ENCODE results near the gene N4BP2.
A peak's percentile ranks its signal among the peaks of the same experiment; 100 is the strongest.

The N4BP2 gene

GRCh38 chr4:40170588-40170987 is 113.9 kb downstream of the N4BP2 start:
- TF ChIP-seq, protein P1, sequence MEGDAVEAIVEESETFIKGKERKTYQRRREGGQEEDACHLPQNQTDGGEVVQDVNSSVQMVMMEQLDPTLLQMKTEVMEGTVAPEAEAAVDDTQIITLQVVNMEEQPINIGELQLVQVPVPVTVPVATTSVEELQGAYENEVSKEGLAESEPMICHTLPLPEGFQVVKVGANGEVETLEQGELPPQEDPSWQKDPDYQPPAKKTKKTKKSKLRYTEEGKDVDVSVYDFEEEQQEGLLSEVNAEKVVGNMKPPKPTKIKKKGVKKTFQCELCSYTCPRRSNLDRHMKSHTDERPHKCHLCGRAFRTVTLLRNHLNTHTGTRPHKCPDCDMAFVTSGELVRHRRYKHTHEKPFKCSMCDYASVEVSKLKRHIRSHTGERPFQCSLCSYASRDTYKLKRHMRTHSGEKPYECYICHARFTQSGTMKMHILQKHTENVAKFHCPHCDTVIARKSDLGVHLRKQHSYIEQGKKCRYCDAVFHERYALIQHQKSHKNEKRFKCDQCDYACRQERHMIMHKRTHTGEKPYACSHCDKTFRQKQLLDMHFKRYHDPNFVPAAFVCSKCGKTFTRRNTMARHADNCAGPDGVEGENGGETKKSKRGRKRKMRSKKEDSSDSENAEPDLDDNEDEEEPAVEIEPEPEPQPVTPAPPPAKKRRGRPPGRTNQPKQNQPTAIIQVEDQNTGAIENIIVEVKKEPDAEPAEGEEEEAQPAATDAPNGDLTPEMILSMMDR (conservative IDR thresholded peaks at IDR 0.05; ENCODE audit: control insufficient read depth, insufficient read depth, low read depth, low read length), result no peak
- no peak overlapping the region for H3K4me3 ChIP-seq (ENCODE audit: control insufficient read depth, low read depth, low read length)
- no peak for DNase-seq (ENCODE audit: low read depth)

- H3K4me3 ChIP-seq (ENCODE audit: control insufficient read depth, low read depth, low read length), result no peak overlapping the region
- no peak for DNase-seq (ENCODE audit: low read depth)
- TF ChIP-seq, protein P1 (conservative IDR thresholded peaks at IDR 0.05; ENCODE audit: control insufficient read depth, insufficient read depth, low read depth, low read length), result no peak
These were observed 116.8 kb downstream of the N4BP2 start for GRCh38 chr4:40173470-40173875.

DNA sequence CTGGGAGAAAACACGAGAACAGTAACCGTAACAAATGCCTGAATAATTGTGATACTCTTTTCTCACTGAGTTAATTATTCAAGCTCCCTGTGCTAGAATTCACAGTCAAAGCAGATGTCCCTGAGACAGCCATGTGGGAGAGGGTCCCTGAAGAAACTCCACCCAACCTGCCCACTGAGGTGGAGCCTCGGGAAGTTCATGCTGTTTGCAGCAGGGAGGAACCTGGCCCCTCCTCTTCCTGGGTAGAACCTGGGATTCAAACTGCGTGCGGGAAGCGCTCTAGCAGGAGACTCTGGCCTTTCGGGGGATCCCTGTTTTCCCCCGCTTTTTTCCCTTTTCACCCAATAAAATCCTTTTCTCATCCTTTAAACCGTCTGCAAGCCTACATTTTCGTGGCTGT is 120.0 kb downstream of the N4BP2 start:
- TF ChIP-seq, protein P1 (conservative IDR thresholded peaks at IDR 0.05; ENCODE audit: control insufficient read depth, insufficient read depth, low read depth, low read length), result no peak
- H3K4me3 ChIP-seq (ENCODE audit: control insufficient read depth, low read depth, low read length), result peak overlapping the region; percentile 13
- DNase-seq (ENCODE audit: low read depth), result no peak

- TF ChIP-seq, protein P1 (conservative IDR thresholded peaks at IDR 0.05; ENCODE audit: control insufficient read depth, insufficient read depth, low read depth, low read length), result no peak
- DNase-seq (ENCODE audit: low read depth), result no peak
- H3K4me3 ChIP-seq (ENCODE audit: control insufficient read depth, low read depth, low read length), result no peak overlapping the region
These were observed 120.9 kb downstream of the N4BP2 start for GRCh38 chr4:40177591-40177990.

DNA sequence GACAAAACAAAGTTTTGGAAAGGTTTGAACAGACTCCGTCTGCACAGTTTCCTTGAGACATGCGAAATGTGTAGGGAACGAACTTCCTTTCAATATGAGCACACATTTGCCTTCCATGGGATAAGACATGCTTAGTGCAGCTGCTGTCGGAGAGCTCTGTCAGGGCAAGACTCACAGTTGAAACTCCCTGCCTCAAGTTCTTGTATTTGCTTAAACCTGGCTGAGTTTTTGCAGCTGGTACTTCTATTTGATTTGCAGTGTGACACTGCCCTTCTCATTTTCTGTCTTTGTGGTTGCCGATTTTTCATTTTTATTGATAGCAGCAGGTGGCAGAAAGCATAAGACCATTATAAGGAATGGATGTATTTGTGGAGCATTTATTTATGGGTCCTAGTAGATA is 122.0 kb downstream of the N4BP2 start:
- no peak for DNase-seq (ENCODE audit: low read depth)
- no peak overlapping the region for H3K4me3 ChIP-seq (ENCODE audit: control insufficient read depth, low read depth, low read length)
- TF ChIP-seq, protein P1 (conservative IDR thresholded peaks at IDR 0.05; ENCODE audit: control insufficient read depth, insufficient read depth, low read depth, low read length), result no peak

DNA sequence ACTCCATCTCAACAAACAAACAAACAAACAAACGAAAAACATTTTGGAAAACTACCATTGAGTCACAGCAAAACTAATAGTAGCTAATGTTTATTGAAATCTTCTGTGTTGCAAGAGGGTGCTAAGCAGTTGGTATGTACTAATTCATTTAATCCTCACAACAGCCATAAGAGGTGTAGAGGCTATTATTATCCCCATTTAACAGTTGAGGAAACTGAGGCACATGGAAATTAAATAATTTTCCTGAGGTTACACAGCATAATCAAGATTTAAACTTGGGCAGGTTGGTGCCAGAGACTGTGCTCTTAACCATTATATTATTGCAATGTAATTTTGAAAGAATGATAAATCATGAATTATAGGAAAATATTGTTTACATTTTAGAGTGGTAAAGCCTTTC is 122.7 kb downstream of the N4BP2 start:
- DNase-seq (ENCODE audit: low read depth), result no peak
- no peak overlapping the region for H3K4me3 ChIP-seq (ENCODE audit: control insufficient read depth, low read depth, low read length)
- TF ChIP-seq, protein P1 (conservative IDR thresholded peaks at IDR 0.05; ENCODE audit: control insufficient read depth, insufficient read depth, low read depth, low read length), result no peak

DNA sequence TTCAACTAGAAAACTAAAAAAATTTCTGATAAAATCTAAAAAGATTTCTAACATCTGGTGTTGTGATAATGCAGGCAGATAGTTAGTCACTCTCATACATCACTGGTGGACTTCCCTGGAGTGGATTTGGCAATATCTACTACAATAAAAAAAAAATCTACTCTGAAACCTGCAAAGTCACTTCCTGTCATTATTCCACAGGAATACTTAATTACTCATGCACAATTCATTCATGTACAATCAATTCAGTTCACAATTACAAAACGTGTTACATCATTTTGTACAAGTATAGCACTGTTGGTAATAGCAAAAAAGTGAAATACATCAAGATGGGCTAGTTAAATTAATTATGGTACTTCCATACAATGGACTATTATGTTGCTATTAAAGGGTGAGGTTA is 123.7 kb downstream of the N4BP2 start:
- TF ChIP-seq, protein P1 (conservative IDR thresholded peaks at IDR 0.05; ENCODE audit: control insufficient read depth, insufficient read depth, low read depth, low read length), result no peak
- DNase-seq (ENCODE audit: low read depth), result peak; percentile 97
- no peak overlapping the region for H3K4me3 ChIP-seq (ENCODE audit: control insufficient read depth, low read depth, low read length)

Measured in fibroblast of mammary gland (primary cell).